ENCODE results near the gene ESRP2.

Gene ESRP2

GRCh38 chr16:68235887-68236136, at the start of gene ESRP2:
Gene ESRP2 (minus strand): TSS chr16:68236127. CDS start chr16:68236045, 82 bp downstream.
- no peak for DNase-seq

- no peak for DNase-seq
Observed at GRCh38 chr16:68285683-68286082, 49.8 kb upstream of the ESRP2 start.

GRCh38 chr16:68284847-68285246, 48.9 kb upstream of the ESRP2 start:
- no peak for DNase-seq

- DNase-seq = no peak
Observed at GRCh38 chr16:68283801-68284598, 48.1 kb upstream of the ESRP2 start.

- no peak for DNase-seq
Observed at GRCh38 chr16:68283346-68283745, 47.4 kb upstream of the ESRP2 start.

- no peak for DNase-seq
Observed at GRCh38 chr16:68282064-68282452, 46.1 kb upstream of the ESRP2 start.

- DNase-seq = no peak
Observed at GRCh38 chr16:68281368-68282063, 45.6 kb upstream of the ESRP2 start.

GRCh38 chr16:68279726-68280558, 44.0 kb upstream of the ESRP2 start:
- DNase-seq = no peak

- DNase-seq = no peak
Observed at GRCh38 chr16:68276223-68276622, 40.3 kb upstream of the ESRP2 start.

GRCh38 chr16:68275611-68276191, 39.8 kb upstream of the ESRP2 start:
- no peak for DNase-seq

- DNase-seq = no peak
Observed at GRCh38 chr16:68274441-68274840, 38.5 kb upstream of the ESRP2 start.

GRCh38 chr16:68273896-68274295, 38.0 kb upstream of the ESRP2 start:
- no peak for DNase-seq

- DNase-seq = no peak
Observed at GRCh38 chr16:68273459-68273858, 37.5 kb upstream of the ESRP2 start.

- no peak for DNase-seq
Observed at GRCh38 chr16:68272507-68273209, 36.7 kb upstream of the ESRP2 start.

GRCh38 chr16:68270353-68270752, 34.4 kb upstream of the ESRP2 start:
- no peak for DNase-seq

GRCh38 chr16:68269793-68270192, 33.9 kb upstream of the ESRP2 start:
- no peak for DNase-seq

GRCh38 chr16:68267612-68268405, 31.9 kb upstream of the ESRP2 start:
- no peak for DNase-seq

GRCh38 chr16:68265078-68265920, 29.4 kb upstream of the ESRP2 start:
- DNase-seq = peak in 8 of 56 donors; percentile 3 to 44 (median 14)

Data from amygdala (tissue), 56 donors.